Omental fat pad (tissue), 4 donors: ENCODE measurements around the gene CD164L2. TPM values are rescaled to one million over a fixed set of nuclear protein-coding genes. Genes with fewer than 3 reads are reported as not detected.

Experiments
- ATAC-seq: fragments of 150-250 bp; one replicate; pipeline ENCODE4 v1.9.1; 2016; ENCODE audit warnings: mild to moderate bottlenecking, moderate library complexity; ENCODE audit not compliant: low FRiP score
- DNase-seq: peaks from one replicate; pipeline ENCODE4 v3.0.0-alpha.2; 2019; ENCODE audit warnings: low spot score
- CTCF ChIP-seq, 3 donors: fragments of 450-650 bp; IDR thresholded peaks; one replicate each; pipeline ENCODE4 v1.5.1; 2016 to 2017; ENCODE audit warnings: antibody characterized with exemption in 3 of 3, mild to moderate bottlenecking in 3 of 3, moderate library complexity in 2 of 3
- total RNA-seq, 4 donors: library from RNA; depleted of rRNA; stranded (reverse); fragments of >200 nt; gene quantifications; one replicate each; pipeline ENCODE4 v1.1.0, GENCODE V29; 2016

Gene CD164L2
- total RNA-seq, 4 donors from 2014 or later, result not detected

GRCh38 chr1:27330786-27331185, 52.3 kb downstream of the CD164L2 start:
- DNase-seq (no peak), ATAC-seq (no peak)
- TF ChIP-seq CTCF (IDR thresholded peaks at IDR 0.05), result no peak

Other genes with a start within 250 kb of the CD164L2 start
- 10 to 100 TPM in 2 of 4 donors, 1 to 10 TPM in 2; 6.1 to 12.0 (median 10.0) TPM for gene SLC9A1, start 228.2 kb downstream of the CD164L2 start, total RNA-seq
- gene WDTC1, start 148.7 kb downstream of the CD164L2 start, total RNA-seq, result 10 to 100 TPM; 24.8 to 38.1 (median 27.1) TPM
- 10 to 100 TPM; 17.3 to 27.1 (median 23.7) TPM for gene TMEM222, start 61.2 kb downstream of the CD164L2 start, total RNA-seq
- 1 to 10 TPM; 1.2 to 4.3 (median 1.9) TPM for gene SYTL1, start 41.3 kb downstream of the CD164L2 start, total RNA-seq
- gene MAP3K6, start 16.4 kb downstream of the CD164L2 start, total RNA-seq, result 100 to 1,000 TPM in 1 of 4 donors, 10 to 100 TPM in 3; 26.8 to 129 (median 43.4) TPM
- gene FCN3, start 8.5 kb downstream of the CD164L2 start, total RNA-seq, result 100 to 1,000 TPM in 1 of 4 donors, 10 to 100 TPM in 3; 33.1 to 451 (median 75.9) TPM
- gene GPR3, start 9.3 kb upstream of the CD164L2 start, total RNA-seq, result 1 to 10 TPM in 1 of 4 donors, under 1 TPM in 2, not detected in 1; 0.19 to 1.3 (median 0.65) TPM
- gene WASF2, start 106.8 kb upstream of the CD164L2 start, total RNA-seq, result 10 to 100 TPM; 43.4 to 87.8 (median 60.5) TPM
- 10 to 100 TPM in 1 of 4 donors, 1 to 10 TPM in 3; 7.5 to 12.9 (median 8.2) TPM for gene AHDC1, start 220.8 kb upstream of the CD164L2 start, total RNA-seq